GM23338 (cell line): ENCODE results near the gene CDK16.

Experiments
- CREB1 ChIP-seq: fragments of 250-450 bp; sonication (Bioruptor Pico); IDR thresholded peaks from 2 replicates; pipeline ENCODE4 v1.5.0; 2020; ENCODE audit warnings: low read depth, mild to moderate bottlenecking, moderate library complexity
- EZH2 ChIP-seq: fragments of 200-600 bp; sonication (generic); IDR thresholded peaks from one replicate; pipeline ENCODE4 v1.8.0; 2017; ENCODE audit warnings: antibody characterized with exemption, mild to moderate bottlenecking, low read depth; ENCODE audit not compliant: unreplicated experiment
- EZH2phosphoT487 ChIP-seq: fragments of 200-600 bp; sonication (generic); IDR thresholded peaks from one replicate; pipeline ENCODE4 v1.8.1; 2018; ENCODE audit warnings: antibody characterized with exemption; ENCODE audit not compliant: unreplicated experiment
- NANOG ChIP-seq: IDR thresholded peaks from 2 replicates; pipeline ENCODE4 v1.6.1; 2016; ENCODE audit warnings: antibody characterized with exemption, borderline replicate concordance
- POLR2AphosphoS5 ChIP-seq: IDR thresholded peaks from 2 replicates; pipeline ENCODE4 v1.6.1; 2016; ENCODE audit warnings: antibody characterized with exemption, low read depth
- STAT1 ChIP-seq: IDR thresholded peaks from one replicate; pipeline ENCODE4 v1.6.1; 2016; ENCODE audit warnings: antibody characterized with exemption; ENCODE audit not compliant: unreplicated experiment
- TF ChIP-seq, protein P1 (sequence below), 2 experiments: fragments of 200-600 bp in 1 of 2; sonication (generic) in 1 of 2; conservative IDR thresholded peaks; 2 replicates each; pipeline versions ENCODE4 v1.5.1 to v1.6.1; 2016 to 2017; ENCODE audit warnings: antibody characterized with exemption in 2 of 2, low read depth in 2 of 2, mild to moderate bottlenecking in 2 of 2, moderate library complexity in 1 of 2
- TF ChIP-seq, protein P2 (sequence below): IDR thresholded peaks from 2 replicates; pipeline ENCODE4 v1.6.1; 2016; ENCODE audit warnings: antibody characterized with exemption
- TF ChIP-seq, protein P3 (sequence below): IDR thresholded peaks from one replicate; pipeline ENCODE4 v1.6.1; 2018; ENCODE audit warnings: antibody characterized with exemption; ENCODE audit not compliant: unreplicated experiment

DNA sequence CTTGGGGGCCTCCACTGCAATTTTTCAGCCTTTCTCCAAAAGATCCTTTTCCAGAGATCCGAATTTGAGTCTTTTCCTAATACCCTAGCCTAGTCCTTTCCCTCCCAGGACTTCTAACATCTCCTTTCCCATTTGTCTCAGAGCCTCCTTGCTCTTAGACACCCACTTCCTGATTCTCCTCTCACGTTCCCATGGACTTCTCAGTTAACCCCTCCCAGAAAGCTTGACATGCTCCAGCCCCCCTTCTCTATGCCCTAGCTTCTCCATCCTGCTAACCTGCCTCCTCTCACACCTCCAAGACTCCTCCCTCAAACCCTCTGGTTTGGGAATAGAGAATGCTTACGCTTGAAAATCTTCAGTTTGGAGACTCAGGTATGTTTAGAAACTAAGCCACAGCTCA lies 22.4 kb upstream of the CDK16 start:
- TF ChIP-seq, protein P1, sequence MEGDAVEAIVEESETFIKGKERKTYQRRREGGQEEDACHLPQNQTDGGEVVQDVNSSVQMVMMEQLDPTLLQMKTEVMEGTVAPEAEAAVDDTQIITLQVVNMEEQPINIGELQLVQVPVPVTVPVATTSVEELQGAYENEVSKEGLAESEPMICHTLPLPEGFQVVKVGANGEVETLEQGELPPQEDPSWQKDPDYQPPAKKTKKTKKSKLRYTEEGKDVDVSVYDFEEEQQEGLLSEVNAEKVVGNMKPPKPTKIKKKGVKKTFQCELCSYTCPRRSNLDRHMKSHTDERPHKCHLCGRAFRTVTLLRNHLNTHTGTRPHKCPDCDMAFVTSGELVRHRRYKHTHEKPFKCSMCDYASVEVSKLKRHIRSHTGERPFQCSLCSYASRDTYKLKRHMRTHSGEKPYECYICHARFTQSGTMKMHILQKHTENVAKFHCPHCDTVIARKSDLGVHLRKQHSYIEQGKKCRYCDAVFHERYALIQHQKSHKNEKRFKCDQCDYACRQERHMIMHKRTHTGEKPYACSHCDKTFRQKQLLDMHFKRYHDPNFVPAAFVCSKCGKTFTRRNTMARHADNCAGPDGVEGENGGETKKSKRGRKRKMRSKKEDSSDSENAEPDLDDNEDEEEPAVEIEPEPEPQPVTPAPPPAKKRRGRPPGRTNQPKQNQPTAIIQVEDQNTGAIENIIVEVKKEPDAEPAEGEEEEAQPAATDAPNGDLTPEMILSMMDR (conservative IDR thresholded peaks at IDR 0.05; ENCODE audit: low read depth in 2 of 2): no peak
- TF ChIP-seq CREB1 (CRISPR knock-in tag): no peak
- TF ChIP-seq EZH2phosphoT487: no peak
- no peak for TF ChIP-seq EZH2
- no peak for TF ChIP-seq POLR2AphosphoS5
- TF ChIP-seq, protein P2, sequence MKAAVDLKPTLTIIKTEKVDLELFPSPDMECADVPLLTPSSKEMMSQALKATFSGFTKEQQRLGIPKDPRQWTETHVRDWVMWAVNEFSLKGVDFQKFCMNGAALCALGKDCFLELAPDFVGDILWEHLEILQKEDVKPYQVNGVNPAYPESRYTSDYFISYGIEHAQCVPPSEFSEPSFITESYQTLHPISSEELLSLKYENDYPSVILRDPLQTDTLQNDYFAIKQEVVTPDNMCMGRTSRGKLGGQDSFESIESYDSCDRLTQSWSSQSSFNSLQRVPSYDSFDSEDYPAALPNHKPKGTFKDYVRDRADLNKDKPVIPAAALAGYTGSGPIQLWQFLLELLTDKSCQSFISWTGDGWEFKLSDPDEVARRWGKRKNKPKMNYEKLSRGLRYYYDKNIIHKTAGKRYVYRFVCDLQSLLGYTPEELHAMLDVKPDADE: no peak
- TF ChIP-seq, protein P3, sequence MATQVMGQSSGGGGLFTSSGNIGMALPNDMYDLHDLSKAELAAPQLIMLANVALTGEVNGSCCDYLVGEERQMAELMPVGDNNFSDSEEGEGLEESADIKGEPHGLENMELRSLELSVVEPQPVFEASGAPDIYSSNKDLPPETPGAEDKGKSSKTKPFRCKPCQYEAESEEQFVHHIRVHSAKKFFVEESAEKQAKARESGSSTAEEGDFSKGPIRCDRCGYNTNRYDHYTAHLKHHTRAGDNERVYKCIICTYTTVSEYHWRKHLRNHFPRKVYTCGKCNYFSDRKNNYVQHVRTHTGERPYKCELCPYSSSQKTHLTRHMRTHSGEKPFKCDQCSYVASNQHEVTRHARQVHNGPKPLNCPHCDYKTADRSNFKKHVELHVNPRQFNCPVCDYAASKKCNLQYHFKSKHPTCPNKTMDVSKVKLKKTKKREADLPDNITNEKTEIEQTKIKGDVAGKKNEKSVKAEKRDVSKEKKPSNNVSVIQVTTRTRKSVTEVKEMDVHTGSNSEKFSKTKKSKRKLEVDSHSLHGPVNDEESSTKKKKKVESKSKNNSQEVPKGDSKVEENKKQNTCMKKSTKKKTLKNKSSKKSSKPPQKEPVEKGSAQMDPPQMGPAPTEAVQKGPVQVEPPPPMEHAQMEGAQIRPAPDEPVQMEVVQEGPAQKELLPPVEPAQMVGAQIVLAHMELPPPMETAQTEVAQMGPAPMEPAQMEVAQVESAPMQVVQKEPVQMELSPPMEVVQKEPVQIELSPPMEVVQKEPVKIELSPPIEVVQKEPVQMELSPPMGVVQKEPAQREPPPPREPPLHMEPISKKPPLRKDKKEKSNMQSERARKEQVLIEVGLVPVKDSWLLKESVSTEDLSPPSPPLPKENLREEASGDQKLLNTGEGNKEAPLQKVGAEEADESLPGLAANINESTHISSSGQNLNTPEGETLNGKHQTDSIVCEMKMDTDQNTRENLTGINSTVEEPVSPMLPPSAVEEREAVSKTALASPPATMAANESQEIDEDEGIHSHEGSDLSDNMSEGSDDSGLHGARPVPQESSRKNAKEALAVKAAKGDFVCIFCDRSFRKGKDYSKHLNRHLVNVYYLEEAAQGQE: no peak
- no peak for TF ChIP-seq NANOG
- TF ChIP-seq STAT1: no peak
